HUES48 (cell line): ENCODE measurements around the gene ANP32B.

Experiments used
- H3K27ac ChIP-seq: one replicate; pipeline ENCODE4 v1.7.0; 2013; ENCODE audit warnings: low read depth, low read length, inconsistent platforms
- H3K27me3 ChIP-seq: 2 replicates; pipeline ENCODE4 v1.6.1; 2013; ENCODE audit warnings: mild to moderate bottlenecking, low read length; ENCODE audit not compliant: control insufficient read depth, insufficient read depth
- H3K36me3 ChIP-seq: 2 replicates; pipeline ENCODE4 v1.6.1; 2013; ENCODE audit warnings: low read length; ENCODE audit not compliant: control insufficient read depth, insufficient read depth
- H3K4me1 ChIP-seq: 2 replicates; pipeline ENCODE4 v1.6.1; 2013; ENCODE audit warnings: mild to moderate bottlenecking, low read length; ENCODE audit not compliant: control insufficient read depth, insufficient read depth
- H3K4me3 ChIP-seq: 2 replicates; pipeline ENCODE4 v1.5.1; 2013; ENCODE audit warnings: mild to moderate bottlenecking, low read depth, low read length
- H3K9ac ChIP-seq: 2 replicates; pipeline ENCODE4 v1.6.1; 2013; ENCODE audit warnings: mild to moderate bottlenecking, low read depth, low read length, moderate library complexity
- H3K9me3 ChIP-seq: 2 replicates; pipeline ENCODE4 v1.6.1; 2013; ENCODE audit warnings: low read length; ENCODE audit not compliant: control insufficient read depth, insufficient read depth

Gene ANP32B

DNA sequence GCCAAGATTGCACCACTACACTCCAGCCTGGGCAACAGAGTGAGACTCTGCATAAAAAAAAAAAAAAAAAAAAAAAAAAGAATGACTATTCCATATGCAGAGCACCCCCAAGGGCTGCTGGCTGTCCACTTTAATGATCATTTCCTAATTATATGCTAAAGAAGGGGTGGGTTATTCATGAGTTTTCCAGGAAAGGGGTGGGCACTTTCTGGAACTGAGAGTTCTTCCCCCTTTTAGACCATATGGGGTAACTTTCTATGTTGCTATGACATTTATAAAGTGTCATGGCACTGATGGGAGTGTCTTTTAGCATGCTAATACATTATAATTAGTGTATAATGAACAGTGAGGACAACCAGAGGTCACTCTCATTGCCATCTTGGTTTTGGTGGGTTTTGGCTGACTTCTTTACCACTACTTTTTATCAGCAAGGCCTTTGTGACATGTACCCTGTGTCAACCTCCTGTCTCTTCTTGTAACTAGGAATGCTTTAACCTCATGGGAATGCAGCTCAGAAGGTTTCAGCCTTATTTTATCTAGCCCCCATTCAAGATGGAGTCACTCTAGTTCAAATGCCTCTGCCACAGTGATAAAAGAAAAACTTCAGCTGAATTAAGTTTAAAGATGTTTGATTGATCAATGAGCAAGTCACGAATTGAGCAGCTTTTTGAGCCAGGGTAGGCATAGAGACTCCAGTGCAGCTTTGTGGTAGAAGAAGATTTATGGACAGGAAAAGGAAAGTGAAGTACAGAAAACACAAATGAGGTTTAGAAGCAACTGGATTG, 66.3 kb downstream of the ANP32B start:
- Histone ChIP-seq H3K4me1 (no peaks in the 10 kb centered on the region), H3K27ac (no peak overlapping the region), H3K9ac (no peak overlapping the region), H3K36me3 (no peaks in the 10 kb centered on the region), H3K9me3 (no peaks in the 10 kb centered on the region), H3K4me3 (no peak overlapping the region), H3K27me3 (no peaks in the 10 kb centered on the region; the same call in 1 of the 2 replicates)

DNA sequence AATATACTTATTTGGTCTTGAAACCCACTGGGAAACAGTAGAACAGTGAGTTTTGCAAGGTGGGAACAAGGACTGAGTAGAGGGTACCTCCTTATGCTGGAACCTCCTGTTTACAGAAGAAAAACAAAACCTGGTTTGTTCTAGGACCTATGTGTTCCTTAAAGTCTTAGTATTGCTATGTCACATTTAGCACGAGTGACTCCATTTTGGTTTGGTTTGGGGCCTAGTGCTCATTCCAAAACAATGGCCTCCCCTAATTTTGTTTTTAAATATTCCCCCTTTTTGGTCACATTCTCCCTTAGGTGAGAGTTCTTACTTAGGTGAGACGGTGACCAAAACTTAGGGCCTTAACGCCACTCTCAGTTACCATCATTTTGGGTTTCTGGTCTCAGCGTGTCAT, 67.2 kb downstream of the ANP32B start:
- Histone ChIP-seq H3K9me3 (no peaks in the 10 kb centered on the region), H3K27me3 (no peaks in the 10 kb centered on the region; the same call in 1 of the 2 replicates), H3K36me3 (no peaks in the 10 kb centered on the region), H3K27ac (no peak overlapping the region), H3K4me3 (no peak overlapping the region), H3K9ac (no peak overlapping the region), H3K4me1 (no peaks in the 10 kb centered on the region)

DNA sequence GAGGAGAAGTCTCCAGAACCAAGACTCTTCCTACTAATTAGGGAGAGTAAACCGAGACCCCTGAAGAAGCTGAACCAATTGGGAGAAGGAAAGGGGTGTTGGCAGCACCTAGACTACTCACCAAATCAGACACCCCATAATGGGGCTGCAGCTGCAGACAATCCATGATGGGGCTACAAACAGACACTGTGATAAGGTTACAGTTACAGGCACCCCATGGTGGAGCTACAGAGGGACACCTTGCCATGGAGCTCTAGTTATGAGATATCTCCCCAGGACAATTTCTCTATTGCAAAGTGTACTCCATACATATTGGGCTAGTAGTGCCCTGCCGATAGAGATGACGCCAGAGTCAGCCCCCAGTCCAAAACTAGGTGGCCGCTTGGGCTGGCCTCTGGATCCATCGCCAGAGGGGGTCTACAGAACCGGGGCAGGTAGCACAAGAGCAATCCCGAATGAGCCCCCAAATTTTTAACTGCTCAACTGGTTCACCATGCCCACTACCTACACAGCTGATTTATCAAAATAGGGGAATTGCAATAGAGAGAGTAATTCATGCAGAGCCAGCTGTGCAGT, 71.3 kb downstream of the ANP32B start:
- H3K9ac ChIP-seq: no peak overlapping the region
- H3K27me3 ChIP-seq: no peaks in the 10 kb centered on the region; the same call in 1 of the 2 replicates
- H3K4me1 ChIP-seq: peaks cover 4% of the 10 kb centered on the region; the same call in 1 of the 2 replicates
- H3K9me3 ChIP-seq: no peaks in the 10 kb centered on the region
- no peak overlapping the region for H3K27ac ChIP-seq
- H3K36me3 ChIP-seq: no peaks in the 10 kb centered on the region
- H3K4me3 ChIP-seq: no peak overlapping the region

DNA sequence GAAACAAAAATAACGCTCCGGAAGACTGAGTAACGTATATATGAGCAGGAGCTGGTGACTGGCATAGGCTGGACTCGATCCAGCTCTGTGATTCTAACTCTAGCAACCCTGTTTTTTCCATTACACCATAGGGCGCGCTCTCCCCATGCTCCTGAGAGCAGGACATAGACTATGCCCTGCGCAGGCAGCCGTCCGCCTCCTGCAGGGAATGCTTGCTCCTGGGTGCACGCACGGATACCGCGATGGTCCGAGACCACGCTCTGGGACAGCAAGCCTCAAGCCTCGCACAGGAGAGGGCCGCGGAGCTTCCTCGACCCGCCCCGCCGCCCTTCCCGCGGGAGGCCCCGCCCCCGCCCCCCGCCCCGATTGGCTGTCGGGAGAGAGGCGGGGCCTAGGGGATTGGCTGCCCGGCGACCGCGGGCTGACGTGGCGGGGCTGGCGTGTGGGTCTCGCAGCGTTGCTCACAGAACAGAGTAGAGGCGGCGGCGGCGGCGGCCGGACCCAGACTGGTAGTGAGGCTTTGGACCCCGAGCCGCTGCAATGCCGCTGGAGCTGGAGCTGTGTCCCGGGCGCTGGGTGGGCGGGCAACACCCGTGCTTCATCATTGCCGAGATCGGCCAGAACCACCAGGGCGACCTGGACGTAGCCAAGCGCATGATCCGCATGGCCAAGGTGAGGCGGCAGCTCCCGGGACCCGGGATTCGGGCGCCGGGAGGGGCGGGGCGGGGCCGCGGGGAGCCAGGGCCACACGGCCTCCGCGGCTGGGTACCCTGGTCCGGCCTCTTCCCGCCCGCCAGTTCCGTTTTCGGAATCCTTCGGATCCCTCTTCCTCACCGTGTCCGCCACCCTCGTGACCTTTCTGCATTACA, 73.4 kb downstream of the ANP32B start, which contains the start of gene NANS:
Gene NANS, plus strand, starts transcription at position 464 of the 869 bp plus-strand sequence. Its CDS starts 77 bp downstream, at position 541.
- Histone ChIP-seq H3K4me3 (peak within 1 kb of the TSS; percentile 91), H3K9ac (peak within 1 kb of the TSS; percentile 78), H3K9me3 (no peaks in the 10 kb centered on the region), H3K36me3 (peaks cover 5% of the 10 kb centered on the region), H3K27ac (peak within 1 kb of the TSS; percentile 79), H3K27me3 (no peaks in the 10 kb centered on the region; the same call in 1 of the 2 replicates), H3K4me1 (peaks cover 4% of the 10 kb centered on the region; the same call in 1 of the 2 replicates)

DNA sequence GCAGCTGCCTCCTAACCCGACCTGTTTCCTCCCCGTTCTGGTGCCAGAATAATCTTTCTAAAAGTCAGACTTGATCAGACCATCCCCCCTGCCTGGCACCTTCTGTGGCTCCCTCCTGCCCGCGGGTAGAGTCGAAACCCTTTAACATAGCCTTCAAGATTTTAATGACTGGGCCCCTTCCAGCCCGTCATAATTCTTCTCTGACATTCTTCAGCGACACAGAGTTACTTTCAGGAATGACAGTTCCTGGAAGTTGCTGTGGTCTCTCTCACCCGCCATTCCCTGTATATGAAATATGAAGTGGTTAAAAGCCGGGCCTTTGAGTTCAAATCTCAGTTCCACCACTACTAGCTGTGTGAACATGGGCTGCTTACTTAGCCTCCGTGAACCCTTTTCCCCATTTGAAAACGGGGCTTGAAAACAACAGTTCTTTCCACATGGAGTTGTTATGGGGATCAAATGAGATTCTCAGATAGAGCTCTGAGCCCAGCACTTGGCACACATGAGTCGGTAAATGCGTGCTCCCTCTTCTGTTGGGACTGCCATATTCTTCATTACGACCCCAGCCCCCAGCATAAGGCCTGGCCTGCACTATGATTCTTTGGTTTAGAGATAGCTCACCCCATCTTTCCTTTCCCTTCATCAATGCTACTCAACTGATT, 74.1 kb downstream of the ANP32B start:
- H3K4me3 ChIP-seq: peak overlapping the region; percentile 91
- H3K4me1 ChIP-seq: peaks cover 4% of the 10 kb centered on the region; the same call in 1 of the 2 replicates
- no peaks in the 10 kb centered on the region; the same call in 1 of the 2 replicates for H3K27me3 ChIP-seq
- peak overlapping the region; percentile 78 for H3K9ac ChIP-seq
- peaks cover 10% of the 10 kb centered on the region for H3K36me3 ChIP-seq
- H3K27ac ChIP-seq: peak overlapping the region; percentile 79
- no peaks in the 10 kb centered on the region for H3K9me3 ChIP-seq

DNA sequence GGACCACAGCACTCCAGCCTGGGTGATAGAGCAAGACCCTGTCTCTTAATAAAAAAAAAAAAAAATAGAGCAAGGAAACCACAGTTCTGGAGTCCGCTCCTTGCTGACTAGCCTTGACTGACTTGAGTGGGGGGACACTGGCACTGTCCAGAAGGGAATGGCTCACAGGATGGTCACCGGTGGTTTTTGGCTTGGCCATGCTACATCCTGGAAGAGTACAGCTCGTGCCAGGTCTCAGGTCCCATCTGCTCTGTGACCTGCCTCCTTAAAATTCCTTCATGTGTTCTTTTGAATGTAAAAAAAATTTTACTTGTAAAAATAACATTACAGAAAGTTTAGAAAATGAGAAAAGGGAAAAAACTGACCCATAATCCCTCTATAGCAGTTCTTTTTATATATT, 79.0 kb downstream of the ANP32B start:
- Histone ChIP-seq H3K9me3 (no peaks in the 10 kb centered on the region), H3K36me3 (peaks cover 37% of the 10 kb centered on the region), H3K27ac (no peak overlapping the region), H3K9ac (no peak overlapping the region), H3K27me3 (no peaks in the 10 kb centered on the region), H3K4me1 (peaks cover 7% of the 10 kb centered on the region), H3K4me3 (no peak overlapping the region)

DNA sequence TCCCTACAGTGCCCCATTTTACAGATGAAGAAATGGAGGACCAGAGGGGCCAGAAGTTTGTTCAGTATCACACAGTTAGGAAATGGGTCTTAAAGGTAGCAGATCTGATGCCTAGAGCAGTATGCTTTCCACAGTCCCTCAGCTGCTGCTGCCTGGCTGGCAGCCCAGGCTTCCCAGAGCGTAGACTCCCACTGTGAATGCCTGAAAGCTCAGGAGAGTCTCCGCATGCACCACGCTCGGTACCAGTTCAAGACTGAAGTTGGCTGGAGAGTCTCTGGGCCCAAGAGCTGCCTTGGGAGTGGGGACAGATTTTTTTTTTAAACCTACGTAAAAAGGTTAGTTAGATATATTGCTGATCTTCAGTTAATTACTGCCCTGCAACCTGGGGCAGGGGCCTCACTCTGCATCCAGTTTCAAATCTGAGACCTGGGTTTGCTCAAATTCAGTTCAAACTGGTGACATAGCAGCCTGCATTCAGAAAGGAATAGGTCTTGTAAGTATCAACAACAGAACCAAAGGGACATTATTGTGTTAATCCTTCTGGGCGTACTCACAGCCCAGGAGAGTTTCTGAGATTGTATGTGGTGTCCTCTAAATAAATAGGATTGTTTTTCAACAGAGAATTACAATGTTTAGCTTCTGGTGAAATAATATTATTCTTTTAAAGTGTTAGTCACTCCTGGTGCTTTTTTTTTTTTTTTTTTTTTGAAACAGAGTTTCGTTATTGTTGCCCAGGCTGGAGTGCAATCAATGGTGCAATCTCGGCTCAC, 81.7 kb downstream of the ANP32B start:
- Histone ChIP-seq H3K4me3 (no peak overlapping the region), H3K9ac (no peak overlapping the region), H3K36me3 (peaks cover 40% of the 10 kb centered on the region), H3K27me3 (no peaks in the 10 kb centered on the region), H3K4me1 (peaks cover 3% of the 10 kb centered on the region; the same call in 1 of the 2 replicates), H3K9me3 (no peaks in the 10 kb centered on the region), H3K27ac (no peak overlapping the region)
